Daoy (cell line): ENCODE results near the gene LUC7L. TPM values are rescaled to one million over a fixed set of nuclear protein-coding genes. Genes with fewer than 3 reads are reported as not detected.
"Not testable (repeated sequence)": the region's sequence is repeated elsewhere in the genome, so short reads cannot be mapped to it uniquely, and the experiment has no call there.

Experiments
- DNase-seq: peaks from one replicate; pipeline ENCODE4 v3.0.0-alpha.2; 2015; ENCODE audit warnings: low read depth
- total RNA-seq: library from RNA; depleted of rRNA; stranded (reverse); fragments of >200 nt; shearing (Covaris generic); gene quantifications from 2 replicates; pipeline ENCODE4 v1.2.3, GENCODE V29; 2014

Gene LUC7L
- total RNA-seq, 1 experiment from 2014 or later = 42.3 TPM

GRCh38 chr16:263944-264343, 34.7 kb upstream of the LUC7L start:
- DNase-seq = no peak

GRCh38 chr16:263182-263774, 34.0 kb upstream of the LUC7L start:
- DNase-seq = no peak

GRCh38 chr16:262121-262745, 33.0 kb upstream of the LUC7L start:
- DNase-seq = no peak

- DNase-seq = no peak
Measured at GRCh38 chr16:261031-261691, 31.9 kb upstream of the LUC7L start.

- DNase-seq = no peak
Measured at GRCh38 chr16:260326-260725, 31.1 kb upstream of the LUC7L start.

GRCh38 chr16:259814-260253, 30.6 kb upstream of the LUC7L start:
- no peak for DNase-seq

- DNase-seq = no peak
Measured at GRCh38 chr16:259226-259625, 30.0 kb upstream of the LUC7L start.

GRCh38 chr16:258091-258490, 28.8 kb upstream of the LUC7L start:
- not testable (repeated sequence) for DNase-seq

GRCh38 chr16:255183-255582, 25.9 kb upstream of the LUC7L start:
- no peak for DNase-seq

GRCh38 chr16:254461-254860, 25.2 kb upstream of the LUC7L start:
- DNase-seq = no peak

GRCh38 chr16:253833-254232, 24.6 kb upstream of the LUC7L start:
- no peak for DNase-seq

GRCh38 chr16:252366-253337, 23.4 kb upstream of the LUC7L start:
- no peak for DNase-seq

GRCh38 chr16:249431-249830, 20.2 kb upstream of the LUC7L start:
- DNase-seq = no peak

GRCh38 chr16:247027-247426, 17.8 kb upstream of the LUC7L start:
- DNase-seq = no peak

- no peak for DNase-seq
Measured at GRCh38 chr16:245105-245504, 15.9 kb upstream of the LUC7L start.

- no peak for DNase-seq
Measured at GRCh38 chr16:243348-243747, 14.1 kb upstream of the LUC7L start.

GRCh38 chr16:242281-242680, 13.0 kb upstream of the LUC7L start:
- no peak for DNase-seq

- no peak for DNase-seq
Measured at GRCh38 chr16:240559-240958, 11.3 kb upstream of the LUC7L start.

GRCh38 chr16:239948-240277, 10.7 kb upstream of the LUC7L start:
- no peak for DNase-seq

GRCh38 chr16:234468-235305, 5.4 kb upstream of the LUC7L start, which contains the start of gene FAM234A:
Gene FAM234A, plus strand, starts transcription at chr16:234821. Its CDS starts 19,593 bp downstream, at chr16:254414.
- peak; percentile 93 for DNase-seq

GRCh38 chr16:230949-231348, 1.7 kb upstream of the LUC7L start:
- no peak for DNase-seq
